A673 (cell line): ENCODE data around the gene UNC13D.

ENCODE experiments used
- EZH2 ChIP-seq: fragments of 200-600 bp; sonication (generic); IDR thresholded peaks from 2 replicates; pipeline ENCODE4 v1.6.1; 2017; ENCODE audit warnings: borderline replicate concordance, low read depth, mild to moderate bottlenecking, mixed read lengths, antibody characterized with exemption, low read length; ENCODE audit not compliant: poor library complexity, severe bottlenecking
- TF ChIP-seq, protein P1 (sequence below): fragments of 300-800, 200-600 bp; sonication (generic); conservative IDR thresholded peaks from 2 replicates; pipeline ENCODE4 v1.5.1; 2017; ENCODE audit warnings: low read depth, mild to moderate bottlenecking, antibody characterized with exemption, low read length, moderate library complexity, mixed read lengths

DNA sequence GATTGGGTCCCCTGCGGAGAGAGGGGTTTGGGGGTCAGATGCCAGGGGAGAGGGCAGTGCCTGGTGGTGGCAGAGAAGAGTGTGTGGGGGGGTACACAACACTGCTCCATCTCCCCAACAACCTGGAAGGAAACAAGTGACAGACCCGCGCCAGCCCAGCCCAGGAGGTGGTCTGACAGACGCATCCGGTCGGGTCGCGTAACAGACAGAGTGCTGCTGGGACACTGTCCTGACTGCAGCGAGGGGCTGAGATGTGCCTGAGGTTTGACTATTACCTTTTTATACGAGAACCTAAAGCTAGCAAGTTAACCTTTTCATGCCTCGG lies 16.2 kb downstream of the UNC13D start:
- no peak for TF ChIP-seq EZH2
- TF ChIP-seq, protein P1, sequence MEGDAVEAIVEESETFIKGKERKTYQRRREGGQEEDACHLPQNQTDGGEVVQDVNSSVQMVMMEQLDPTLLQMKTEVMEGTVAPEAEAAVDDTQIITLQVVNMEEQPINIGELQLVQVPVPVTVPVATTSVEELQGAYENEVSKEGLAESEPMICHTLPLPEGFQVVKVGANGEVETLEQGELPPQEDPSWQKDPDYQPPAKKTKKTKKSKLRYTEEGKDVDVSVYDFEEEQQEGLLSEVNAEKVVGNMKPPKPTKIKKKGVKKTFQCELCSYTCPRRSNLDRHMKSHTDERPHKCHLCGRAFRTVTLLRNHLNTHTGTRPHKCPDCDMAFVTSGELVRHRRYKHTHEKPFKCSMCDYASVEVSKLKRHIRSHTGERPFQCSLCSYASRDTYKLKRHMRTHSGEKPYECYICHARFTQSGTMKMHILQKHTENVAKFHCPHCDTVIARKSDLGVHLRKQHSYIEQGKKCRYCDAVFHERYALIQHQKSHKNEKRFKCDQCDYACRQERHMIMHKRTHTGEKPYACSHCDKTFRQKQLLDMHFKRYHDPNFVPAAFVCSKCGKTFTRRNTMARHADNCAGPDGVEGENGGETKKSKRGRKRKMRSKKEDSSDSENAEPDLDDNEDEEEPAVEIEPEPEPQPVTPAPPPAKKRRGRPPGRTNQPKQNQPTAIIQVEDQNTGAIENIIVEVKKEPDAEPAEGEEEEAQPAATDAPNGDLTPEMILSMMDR: no peak
